H9 (cell line): ENCODE results near the gene RBFOX2. TPM values are rescaled to one million over a fixed set of nuclear protein-coding genes. Genes with fewer than 3 reads are reported as not detected.
A peak's percentile ranks its signal among the peaks of the same experiment; 100 is the strongest.

Source experiments
- DNase-seq: peaks from one replicate; pipeline ENCODE4 v3.0.0-alpha.2; 2017
- H2AFZ ChIP-seq: one replicate; pipeline ENCODE4 v1.6.1; 2013; ENCODE audit warnings: mild to moderate bottlenecking, low read length, control low read depth, moderate library complexity
- H2AK5ac ChIP-seq: 2 replicates; pipeline ENCODE4 v1.6.1; 2013; ENCODE audit warnings: low read length, control low read depth, mixed read lengths; ENCODE audit not compliant: insufficient read length
- H2BK120ac ChIP-seq: one replicate; pipeline ENCODE4 v1.6.1; 2013; ENCODE audit warnings: low read depth, mild to moderate bottlenecking, low read length, control low read depth, inconsistent platforms; ENCODE audit not compliant: poor library complexity, severe bottlenecking
- H2BK12ac ChIP-seq: 2 replicates; pipeline ENCODE4 v1.6.1; 2013; ENCODE audit warnings: low read length, control low read depth, mixed read lengths, low read depth; ENCODE audit not compliant: insufficient read length
- H2BK15ac ChIP-seq: 2 replicates; pipeline ENCODE4 v1.6.1; 2013; ENCODE audit warnings: low read depth, low read length, control low read depth
- H2BK20ac ChIP-seq: one replicate; pipeline ENCODE4 v1.6.1; 2013; ENCODE audit warnings: low read depth, mild to moderate bottlenecking, low read length, control low read depth, inconsistent platforms; ENCODE audit not compliant: poor library complexity, severe bottlenecking
- H2BK5ac ChIP-seq: 2 replicates; pipeline ENCODE4 v1.6.1; 2013; ENCODE audit warnings: low read length, control low read depth, mixed read lengths; ENCODE audit not compliant: insufficient read length
- H3K14ac ChIP-seq: 2 replicates; pipeline ENCODE4 v1.6.1; 2013; ENCODE audit warnings: low read length, control low read depth; ENCODE audit not compliant: insufficient read depth
- H3K18ac ChIP-seq: 2 replicates; pipeline ENCODE4 v1.6.1; 2013; ENCODE audit warnings: low read depth, mild to moderate bottlenecking, mixed read lengths, low read length, control low read depth; ENCODE audit not compliant: insufficient read length
- H3K23ac ChIP-seq: 2 replicates; pipeline ENCODE4 v1.6.1; 2013; ENCODE audit warnings: low read length, control low read depth, mixed read lengths, low read depth; ENCODE audit not compliant: insufficient read length
- H3K23me2 ChIP-seq: 2 replicates; pipeline ENCODE4 v1.6.1; 2013; ENCODE audit warnings: low read depth, mild to moderate bottlenecking, mixed read lengths, low read length, control low read depth; ENCODE audit not compliant: insufficient read length, poor library complexity, severe bottlenecking
- H3K27ac ChIP-seq: 2 replicates; pipeline ENCODE4 v1.5.1; 2013; ENCODE audit warnings: low read length, control low read depth, mixed read lengths, low read depth; ENCODE audit not compliant: insufficient read length
- H3K27me3 ChIP-seq: 2 replicates; pipeline ENCODE4 v1.6.1; 2013; ENCODE audit warnings: low read length, control low read depth, inconsistent platforms; ENCODE audit not compliant: insufficient read depth
- H3K4ac ChIP-seq: 2 replicates; pipeline ENCODE4 v1.6.1; 2013; ENCODE audit warnings: low read depth, mild to moderate bottlenecking, control low read depth, inconsistent platforms, low read length, moderate library complexity
- H3K4me1 ChIP-seq: 2 replicates; pipeline ENCODE4 v1.6.1; 2013; ENCODE audit warnings: low read length, control low read depth, inconsistent platforms; ENCODE audit not compliant: insufficient read depth
- H3K4me2 ChIP-seq: 2 replicates; pipeline ENCODE4 v1.6.1; 2013; ENCODE audit warnings: low read length, control low read depth, mixed read lengths; ENCODE audit not compliant: insufficient read length, insufficient read depth
- H3K56ac ChIP-seq: 2 replicates; pipeline ENCODE4 v1.6.1; 2013; ENCODE audit warnings: low read depth, mild to moderate bottlenecking, mixed read lengths, low read length, control low read depth; ENCODE audit not compliant: insufficient read length
- H3K79me1 ChIP-seq: 2 replicates; pipeline ENCODE4 v1.6.1; 2013; ENCODE audit warnings: low read depth, mild to moderate bottlenecking, moderate library complexity, low read length, control low read depth, inconsistent platforms; ENCODE audit not compliant: insufficient read depth, poor library complexity, severe bottlenecking
- H3K79me2 ChIP-seq: 2 replicates; pipeline ENCODE4 v1.6.1; 2013; ENCODE audit warnings: low read length, control low read depth, inconsistent platforms; ENCODE audit not compliant: insufficient read depth
- H3K9ac ChIP-seq: 2 replicates; pipeline ENCODE4 v1.6.1; 2013; ENCODE audit warnings: low read length, control low read depth, mixed read lengths; ENCODE audit not compliant: insufficient read length; ENCODE audit errors: extremely low read depth
- H3K9me3 ChIP-seq: one replicate; pipeline ENCODE4 v1.6.1; 2013; ENCODE audit warnings: low read depth, low read length, inconsistent platforms; ENCODE audit not compliant: control insufficient read depth
- H3T11ph ChIP-seq: one replicate; pipeline ENCODE4 v1.6.1; 2013; ENCODE audit warnings: mild to moderate bottlenecking, low read length, control low read depth, inconsistent platforms
- H4K20me1 ChIP-seq: one replicate; pipeline ENCODE4 v1.6.1; 2013; ENCODE audit not compliant: control insufficient read depth, insufficient read length, insufficient read depth
- H4K5ac ChIP-seq: 2 replicates; pipeline ENCODE4 v1.6.1; 2013; ENCODE audit warnings: low read depth, mild to moderate bottlenecking, mixed read lengths, low read length, control low read depth; ENCODE audit not compliant: insufficient read length
- H4K8ac ChIP-seq: replicated peaks from 2 replicates; pipeline ENCODE4 v1.6.1; 2013; ENCODE audit warnings: low read length, control low read depth, mixed read lengths, low read depth; ENCODE audit not compliant: insufficient read length
- H4K91ac ChIP-seq: 2 replicates; pipeline ENCODE4 v1.6.1; 2013; ENCODE audit warnings: low read depth, mild to moderate bottlenecking, moderate library complexity, mixed read lengths, low read length, control low read depth; ENCODE audit not compliant: insufficient read length
- H3K27ac Mint-ChIP-seq, 3 experiments: 2 replicates in 2 of 3; 3 replicates in 1 of 3; pipeline ENCODE4 v1.8.0; 2020 to 2021; ENCODE audit warnings: mixed read lengths in 3 of 3, mild to moderate bottlenecking in 1 of 3, moderate library complexity in 1 of 3
- H3K27me3 Mint-ChIP-seq: 2 replicates; pipeline ENCODE4 v1.8.0; 2021; ENCODE audit warnings: low read depth, mild to moderate bottlenecking, moderate library complexity, mixed read lengths
- H3K36me3 Mint-ChIP-seq, 3 experiments: 2 replicates in 2 of 3; 3 replicates in 1 of 3; pipeline ENCODE4 v1.8.0; 2020 to 2021; ENCODE audit warnings: low read depth in 3 of 3, mixed read lengths in 3 of 3; ENCODE audit not compliant: insufficient read depth in 1 of 3
- H3K4me1 Mint-ChIP-seq, 2 experiments: 2 replicates each; pipeline ENCODE4 v1.8.0; 2020; ENCODE audit warnings: mixed read lengths in 2 of 2
- H3K4me3 Mint-ChIP-seq, 2 experiments: 2 replicates in 1 of 2; 3 replicates in 1 of 2; pipeline ENCODE4 v1.8.0; 2020 to 2021; ENCODE audit warnings: mild to moderate bottlenecking in 2 of 2, mixed read lengths in 2 of 2, moderate library complexity in 1 of 2
- H3K9me3 Mint-ChIP-seq, 2 experiments: 2 replicates in 1 of 2; 3 replicates in 1 of 2; pipeline ENCODE4 v1.8.0; 2020; ENCODE audit warnings: mild to moderate bottlenecking in 2 of 2, mixed read lengths in 2 of 2, moderate library complexity in 1 of 2
- WGBS: extraction: QIAGEN DNeasy Blood & Tissue Kit; methylation state at CpG from one replicate; pipeline ENCODE4 v1.1.7; 2013; ENCODE audit warnings: missing lambda C conversion rate, low lambda C conversion rate, mixed read lengths; ENCODE audit not compliant: insufficient read length; ENCODE audit errors: extremely low coverage; 5-methylcytosine and 5-hydroxymethylcytosine counted together
- total RNA-seq: library from RNA; stranded (reverse); gene quantifications from 2 replicates; pipeline ENCODE4 v1.2.1, GENCODE V29; 2021
- TF ChIP-seq, protein P1 (sequence below): fragments of 200-600 bp; sonication (generic); conservative IDR thresholded peaks from 3 replicates; pipeline ENCODE4 v1.8.0; 2021; ENCODE audit warnings: antibody characterized with exemption, mild to moderate bottlenecking

RBFOX2 gene
- total RNA-seq, 1 experiment from 2014 or later = 84.7 TPM

DNA sequence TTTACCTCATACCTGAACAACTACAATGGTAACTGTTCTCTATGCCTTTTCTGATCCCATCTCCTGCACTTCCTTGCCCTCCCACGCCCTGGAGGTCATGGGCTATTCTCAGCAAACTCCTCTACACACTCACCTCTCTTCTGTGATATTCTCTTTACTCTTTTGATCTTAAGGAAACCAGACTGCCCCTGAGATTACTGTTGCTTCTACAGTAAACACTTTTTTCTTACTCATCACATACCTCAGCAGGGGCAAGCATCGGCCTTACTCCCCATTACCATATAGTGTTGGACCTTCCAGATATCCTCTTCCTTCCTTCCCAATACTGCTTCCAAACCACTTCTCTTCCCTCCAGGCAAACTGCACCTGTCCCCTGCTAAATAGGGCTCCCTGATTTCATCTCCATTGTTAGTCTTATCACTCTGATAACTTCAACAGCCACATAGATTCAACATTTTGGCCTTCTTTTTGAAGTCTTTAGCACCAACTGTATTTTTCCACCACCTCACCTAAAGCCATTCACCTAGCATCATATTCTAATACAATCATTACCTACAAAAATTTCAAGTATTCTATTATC, 141.2 kb downstream of the RBFOX2 start:
- no peak overlapping the region for H3K9ac ChIP-seq
- H4K91ac ChIP-seq = no peak overlapping the region
- no peak overlapping the region for H3K23ac ChIP-seq
- no peaks in the 10 kb centered on the region for H3K9me3 ChIP-seq
- H4K8ac ChIP-seq = no peak overlapping the region
- DNase-seq = no peak
- no peak overlapping the region for H3K4ac ChIP-seq
- H2AFZ ChIP-seq = no peak overlapping the region
- no peak overlapping the region for H2BK120ac ChIP-seq
- H3K56ac ChIP-seq = no peak overlapping the region
- H3K27ac ChIP-seq = no peak overlapping the region
- H3K4me1 Mint-ChIP-seq = peaks cover 26 to 32% of the 10 kb centered on the region in 2 experiments
- no peak overlapping the region for H3K14ac ChIP-seq
- no peak overlapping the region for H3K4me3 Mint-ChIP-seq
- H3K27me3 Mint-ChIP-seq = no peaks in the 10 kb centered on the region
- no peak overlapping the region for H2BK20ac ChIP-seq
- no peaks in the 10 kb centered on the region for H3K79me1 ChIP-seq
- H3K4me2 ChIP-seq = no peak overlapping the region
- H3K9me3 Mint-ChIP-seq = no peaks in the 10 kb centered on the region
- H3T11ph ChIP-seq = no peak overlapping the region
- H3K4me1 ChIP-seq = peaks cover 6% of the 10 kb centered on the region; the same call in 1 of the 2 replicates
- no peaks in the 10 kb centered on the region for H3K23me2 ChIP-seq
- TF ChIP-seq, protein P1, sequence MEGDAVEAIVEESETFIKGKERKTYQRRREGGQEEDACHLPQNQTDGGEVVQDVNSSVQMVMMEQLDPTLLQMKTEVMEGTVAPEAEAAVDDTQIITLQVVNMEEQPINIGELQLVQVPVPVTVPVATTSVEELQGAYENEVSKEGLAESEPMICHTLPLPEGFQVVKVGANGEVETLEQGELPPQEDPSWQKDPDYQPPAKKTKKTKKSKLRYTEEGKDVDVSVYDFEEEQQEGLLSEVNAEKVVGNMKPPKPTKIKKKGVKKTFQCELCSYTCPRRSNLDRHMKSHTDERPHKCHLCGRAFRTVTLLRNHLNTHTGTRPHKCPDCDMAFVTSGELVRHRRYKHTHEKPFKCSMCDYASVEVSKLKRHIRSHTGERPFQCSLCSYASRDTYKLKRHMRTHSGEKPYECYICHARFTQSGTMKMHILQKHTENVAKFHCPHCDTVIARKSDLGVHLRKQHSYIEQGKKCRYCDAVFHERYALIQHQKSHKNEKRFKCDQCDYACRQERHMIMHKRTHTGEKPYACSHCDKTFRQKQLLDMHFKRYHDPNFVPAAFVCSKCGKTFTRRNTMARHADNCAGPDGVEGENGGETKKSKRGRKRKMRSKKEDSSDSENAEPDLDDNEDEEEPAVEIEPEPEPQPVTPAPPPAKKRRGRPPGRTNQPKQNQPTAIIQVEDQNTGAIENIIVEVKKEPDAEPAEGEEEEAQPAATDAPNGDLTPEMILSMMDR = no peak
- H4K5ac ChIP-seq = no peak overlapping the region
- peak overlapping the region in 2 of 3 experiments; percentile 0 to 2; a peak in 2 of 7 replicates for H3K27ac Mint-ChIP-seq
- WGBS = no CpG with 5 or more reads among the region's 2 CpGs
- H3K79me2 ChIP-seq = peaks cover 5% of the 10 kb centered on the region; the same call in 1 of the 2 replicates
- H2BK12ac ChIP-seq = no peak overlapping the region
- no peak overlapping the region for H2BK15ac ChIP-seq
- H2BK5ac ChIP-seq = no peak overlapping the region
- no peak overlapping the region for H3K18ac ChIP-seq
- no peaks in the 10 kb centered on the region for H4K20me1 ChIP-seq
- H3K36me3 Mint-ChIP-seq = no peaks in the 10 kb centered on the region; a peak in 1 of 7 replicates
- no peaks in the 10 kb centered on the region for H3K27me3 ChIP-seq
- no peak overlapping the region for H2AK5ac ChIP-seq
